Brain microvascular endothelial cell (primary cell): Measurements from ENCODE around the gene SH3RF3.
A peak's percentile ranks its signal among the peaks of the same experiment; 100 is the strongest.
"Not testable (repeated sequence)": the region's sequence is repeated elsewhere in the genome, so short reads cannot be mapped to it uniquely, and the experiment has no call there.

ENCODE experiments used
- DNase-seq: peaks from one replicate; pipeline ENCODE4 v3.0.0-alpha.2; 2020
- H3K27ac ChIP-seq: fragments of 250-450 bp; sonication (Bioruptor Pico); 2 replicates; pipeline ENCODE4 v1.5.1; 2020; ENCODE audit warnings: mild to moderate bottlenecking, moderate library complexity
- H3K27me3 ChIP-seq: fragments of 250-450 bp; sonication (Bioruptor Pico); replicated peaks from 2 replicates; pipeline ENCODE4 v1.5.1; 2020; ENCODE audit warnings: mild to moderate bottlenecking
- H3K36me3 ChIP-seq: fragments of 250-450 bp; sonication (Bioruptor Pico); replicated peaks from 2 replicates; pipeline ENCODE4 v1.5.1; 2020; ENCODE audit warnings: mild to moderate bottlenecking
- H3K4me3 ChIP-seq: 2 replicates; pipeline ENCODE4 v1.5.1; 2011; ENCODE audit warnings: low read depth, mild to moderate bottlenecking, control low read depth, low read length, moderate library complexity
- CTCF ChIP-seq: IDR thresholded peaks from 2 replicates; pipeline ENCODE4 v1.5.1; 2011; ENCODE audit warnings: low read depth, mild to moderate bottlenecking, moderate library complexity, low read length, control low read depth, inconsistent platforms; ENCODE audit errors: missing control alignments
- in situ Hi-C: cut with HindIII; loops from 2 replicates; pipeline ENCODE4 v1.10.0; 2017; ENCODE audit warnings: low sequenced_read_pairs, low pct_ligation_motif_present

Gene SH3RF3

DNA sequence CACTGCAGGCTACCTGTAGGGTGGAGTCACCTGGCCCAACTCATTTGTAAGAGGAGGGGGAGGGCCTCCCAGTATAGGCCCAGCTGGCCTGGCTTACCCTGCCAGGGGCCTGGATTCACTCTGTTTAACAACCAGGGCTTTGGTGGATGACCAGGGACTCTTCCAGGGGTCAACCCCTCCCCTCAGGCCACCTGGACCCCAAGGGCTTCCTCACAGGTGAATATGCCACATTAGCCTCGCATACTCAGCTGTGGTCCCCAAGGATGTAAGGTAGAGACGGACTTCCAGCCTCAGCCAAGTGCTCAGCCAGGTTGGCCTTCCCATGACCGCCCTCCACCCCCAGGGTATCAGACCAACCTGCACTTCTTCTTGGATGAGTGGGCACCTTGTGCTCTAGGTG is 8.8 kb upstream of the SH3RF3 start:
- in situ Hi-C loops: no loop called here
- no peak for TF ChIP-seq CTCF
- peaks cover 17% of the 10 kb centered on the region for H3K27me3 ChIP-seq
- no peak for DNase-seq
- no peak overlapping the region for H3K27ac ChIP-seq
- no peak overlapping the region for H3K4me3 ChIP-seq
- H3K36me3 ChIP-seq: no peaks in the 10 kb centered on the region

DNA sequence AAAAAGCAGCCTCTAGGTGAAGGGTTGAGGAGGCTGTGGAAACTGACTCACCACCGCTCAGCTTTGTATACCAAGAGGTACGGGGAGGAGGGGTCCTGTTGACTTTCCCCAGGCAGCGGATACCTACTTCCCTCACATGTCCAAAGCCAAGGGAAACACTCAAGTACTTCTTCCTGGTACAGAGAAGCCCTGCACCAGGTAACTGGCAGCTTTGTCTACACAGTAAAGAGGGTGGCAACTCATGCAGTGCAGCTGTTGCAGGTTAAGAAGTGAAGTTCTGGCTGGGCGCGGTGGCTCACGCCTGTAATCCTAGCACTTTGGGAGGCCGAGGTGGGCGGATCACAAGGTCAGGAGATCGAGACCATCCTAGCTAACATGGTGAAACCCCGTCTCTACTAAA is 8.3 kb upstream of the SH3RF3 start:
- DNase-seq, in situ Hi-C loops, H3K27ac ChIP-seq: not testable (repeated sequence)

DNA sequence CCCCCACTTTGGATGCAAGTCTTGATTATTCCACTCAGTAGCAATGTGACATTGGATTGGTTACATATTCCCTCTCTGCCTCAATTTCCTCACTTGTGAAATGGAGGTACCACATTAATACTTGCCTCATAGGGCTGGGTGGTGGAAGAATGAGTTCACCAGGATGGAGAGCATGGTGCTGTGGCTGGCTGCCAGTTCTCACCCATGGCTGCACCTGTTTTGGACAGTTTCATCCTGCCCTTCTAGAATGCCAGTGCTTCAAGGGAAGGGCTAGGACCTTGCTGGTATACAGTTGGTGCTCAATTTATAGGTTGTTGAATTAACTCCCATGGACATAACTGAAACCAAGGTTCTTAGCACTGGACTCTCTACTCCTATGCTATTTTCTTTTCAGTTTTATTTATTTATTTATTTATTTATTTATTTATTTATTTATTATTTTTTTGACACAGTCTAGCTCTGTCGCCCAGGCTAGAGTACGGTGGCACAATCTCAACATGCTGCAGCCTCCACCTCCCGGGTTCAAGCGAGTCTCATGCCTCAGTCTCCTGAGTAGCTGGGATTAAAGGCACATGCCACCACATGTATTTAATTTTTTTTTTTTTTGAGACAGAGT is 5.3 kb upstream of the SH3RF3 start:
- in situ Hi-C loops: no loop called here
- DNase-seq: no peak

More for the DNA sequence above, 8.3 kb upstream of the SH3RF3 start:
- not testable (repeated sequence) for H3K36me3 ChIP-seq, H3K4me3 ChIP-seq
- H3K27me3 ChIP-seq: peaks cover 17% of the 10 kb centered on the region

DNA sequence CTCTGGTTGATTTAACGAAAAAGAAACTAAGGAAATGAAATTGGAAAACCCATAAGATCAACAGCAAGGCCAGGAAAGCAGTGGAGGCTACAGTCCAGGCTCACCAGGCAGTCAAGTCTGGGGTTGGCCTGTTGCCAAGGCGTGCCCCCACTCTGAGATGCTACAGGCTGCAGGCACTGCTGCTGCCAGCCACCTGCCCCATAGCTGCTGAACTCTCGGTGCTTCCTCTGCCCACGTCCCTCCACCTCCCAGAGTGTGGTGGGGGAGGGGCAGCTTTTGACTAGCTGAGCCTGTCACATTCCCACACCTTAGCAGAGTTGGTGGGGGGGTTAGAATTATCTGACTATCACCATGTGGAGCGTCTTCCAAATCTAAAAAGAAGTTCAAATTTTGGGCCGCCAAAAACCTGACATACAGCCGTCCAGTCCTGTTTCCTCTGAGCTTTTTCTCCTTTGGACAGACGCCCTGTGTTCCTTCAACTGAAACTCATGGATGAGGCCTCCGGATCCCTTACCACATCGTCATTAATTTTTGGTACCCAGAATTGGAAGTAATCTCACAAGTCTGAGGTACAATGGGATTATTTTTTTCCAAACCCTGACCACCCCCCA is 3.9 kb upstream of the SH3RF3 start:
- Histone ChIP-seq H3K4me3 (no peak overlapping the region), H3K27ac (no peak overlapping the region), H3K27me3 (peaks cover 15% of the 10 kb centered on the region), H3K36me3 (no peaks in the 10 kb centered on the region)
- no peak for TF ChIP-seq CTCF
- in situ Hi-C loops: loop anchor here (25.0 kb wide), 2 partner anchors 187 to 362 kb away; no protein-coding TSS in a partner anchor
- DNase-seq: no peak

More for the DNA sequence above, 5.3 kb upstream of the SH3RF3 start:
- H3K4me3 ChIP-seq: no peak overlapping the region
- no peak for TF ChIP-seq CTCF
- no peak overlapping the region for H3K27ac ChIP-seq
- no peaks in the 10 kb centered on the region for H3K36me3 ChIP-seq
- H3K27me3 ChIP-seq: peaks cover 17% of the 10 kb centered on the region

GRCh38 chr2:109125593-109126500 is 3.2 kb upstream of the SH3RF3 start:
- no peak for TF ChIP-seq CTCF
- Histone ChIP-seq H3K36me3 (no peaks in the 10 kb centered on the region), H3K27ac (peak overlapping the region; percentile 57), H3K4me3 (no peak overlapping the region), H3K27me3 (peaks cover 15% of the 10 kb centered on the region)
- peak; percentile 75 for DNase-seq
- in situ Hi-C loops: loop anchor here (25.0 kb wide), 2 partner anchors 186 to 361 kb away; no protein-coding TSS in a partner anchor

GRCh38 chr2:109126501-109126860 is 2.5 kb upstream of the SH3RF3 start:
- Histone ChIP-seq H3K27me3 (peaks cover 15% of the 10 kb centered on the region), H3K27ac (peak overlapping the region; percentile 57), H3K36me3 (no peaks in the 10 kb centered on the region), H3K4me3 (no peak overlapping the region)
- DNase-seq: peak; percentile 87
- in situ Hi-C loops: loop anchor here (25.0 kb wide), 2 partner anchors 186 to 361 kb away; no protein-coding TSS in a partner anchor
- no peak for TF ChIP-seq CTCF
